Measurements from ENCODE around the gene DEFB114.
A peak's percentile ranks its signal among the peaks of the same experiment; 100 is the strongest.
"Not testable (repeated sequence)": the region's sequence is repeated elsewhere in the genome, so short reads cannot be mapped to it uniquely, and the experiment has no call there.

Gene DEFB114

DNA sequence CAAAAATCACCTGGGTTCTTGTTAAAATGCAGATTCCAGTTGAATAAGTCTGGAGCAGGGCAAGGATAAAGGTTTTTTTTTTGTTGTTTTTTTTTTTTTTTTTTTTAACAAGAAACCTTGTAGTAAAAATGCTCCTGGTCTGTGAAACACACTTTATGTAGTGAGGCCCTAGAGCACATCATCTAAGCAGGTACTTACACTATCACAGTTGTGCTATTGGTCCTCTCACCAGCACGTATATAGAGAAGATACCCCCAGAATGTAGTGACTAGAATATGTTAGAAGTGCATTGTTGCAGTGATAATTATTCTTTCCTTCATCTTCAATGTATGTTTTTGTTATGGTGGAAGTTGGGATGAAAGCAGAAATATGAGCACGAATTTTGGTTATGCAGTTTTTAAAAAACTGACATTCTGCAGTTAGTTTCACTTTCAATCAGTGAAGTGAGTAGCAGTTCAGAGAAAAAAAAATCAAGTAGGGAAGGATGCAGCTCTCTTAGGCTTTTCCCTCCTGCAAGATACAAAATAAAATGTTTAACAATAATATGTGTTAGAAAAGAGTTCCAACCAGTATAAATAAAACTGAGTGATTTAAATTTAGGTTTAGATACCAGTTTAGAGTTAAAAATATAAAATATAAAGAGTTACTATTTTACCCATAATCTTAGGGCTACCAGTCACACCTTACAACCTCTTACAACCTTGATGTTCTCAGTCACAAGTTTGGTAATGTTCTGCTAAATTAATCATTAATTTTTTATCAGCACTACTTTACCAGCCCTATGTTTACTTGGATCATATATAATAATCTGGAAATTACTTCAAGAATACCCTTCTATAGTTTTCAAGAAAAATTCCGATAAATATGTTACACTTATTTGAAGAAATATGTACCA, 14.6 kb upstream of the DEFB114 start:
- Histone ChIP-seq H3K27ac (no peak overlapping the region), H4K20me1 (no peaks in the 10 kb centered on the region), H3K4me2 (peak overlapping the region; percentile 68), H3K36me3 (no peaks in the 10 kb centered on the region), H3K4me1 (peaks cover 17% of the 10 kb centered on the region), H3K9ac (no peak overlapping the region), H3K9me3 (no peaks in the 10 kb centered on the region), H3K27me3 (no peaks in the 10 kb centered on the region), H3K4me3 (peak overlapping the region; percentile 17; the same call in 1 of the 2 replicates)
- TF ChIP-seq Cebpa-rat (IDR thresholded peaks at IDR 0.05): no peak

DNA sequence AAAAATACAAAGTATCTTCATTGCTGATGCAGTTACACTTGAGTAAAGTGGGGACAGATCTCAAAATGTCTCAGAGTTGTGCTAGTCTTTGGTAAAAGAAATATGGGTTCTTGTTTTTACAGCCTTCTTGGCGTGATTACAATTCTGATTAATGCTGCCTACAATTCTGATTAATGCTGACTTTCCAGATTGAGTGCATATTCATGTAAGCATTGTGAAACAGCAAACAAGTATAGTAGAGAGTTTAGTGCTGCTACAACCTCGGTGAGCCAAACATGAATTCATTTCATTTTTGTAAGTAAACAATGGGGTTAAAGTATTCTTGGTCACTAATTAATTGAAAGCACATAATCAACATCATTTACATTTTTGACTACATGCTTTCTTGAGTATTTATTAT, 5.6 kb upstream of the DEFB114 start, which contains the start of gene DEFB113:
TSS of gene DEFB113 (minus strand) at position 21 of the 400 bp plus-strand sequence. CDS start at position 21, 0 bp downstream.
- H3K36me3 ChIP-seq: no peaks in the 10 kb centered on the region
- H4K20me1 ChIP-seq: no peaks in the 10 kb centered on the region
- no peak within 1 kb of the TSS for H3K4me2 ChIP-seq
- no peak within 1 kb of the TSS for H3K9ac ChIP-seq
- TF ChIP-seq Cebpa-rat (IDR thresholded peaks at IDR 0.05): no peak
- H3K27ac ChIP-seq: no peak within 1 kb of the TSS
- no peak within 1 kb of the TSS for H3K4me3 ChIP-seq
- no peaks in the 10 kb centered on the region for H3K9me3 ChIP-seq
- H3K4me1 ChIP-seq: no peaks in the 10 kb centered on the region
- no peaks in the 10 kb centered on the region for H3K27me3 ChIP-seq

DNA sequence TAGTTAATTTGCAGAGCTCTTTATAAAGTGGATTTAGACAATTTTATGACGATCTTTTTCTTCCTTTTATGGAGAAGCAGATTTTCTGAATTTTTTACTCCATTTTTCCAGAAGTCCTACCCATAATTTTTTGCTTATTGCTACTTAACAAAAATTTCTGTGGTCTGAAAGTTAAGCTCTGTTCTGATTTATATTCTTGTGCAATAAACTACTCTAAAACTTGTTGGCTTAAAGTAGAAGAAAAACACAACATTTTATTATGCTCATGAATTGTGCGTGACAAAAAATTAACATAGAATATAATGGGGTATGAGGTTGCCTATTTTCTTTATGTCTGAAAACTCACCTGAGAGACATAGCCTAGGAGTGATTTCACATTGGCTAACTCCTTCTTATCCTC, 2.9 kb upstream of the DEFB114 start:
- no peak for TF ChIP-seq Cebpa-rat (IDR thresholded peaks at IDR 0.05)
- H3K9me3 ChIP-seq: no peaks in the 10 kb centered on the region
- no peak overlapping the region for H3K9ac ChIP-seq
- H3K4me2 ChIP-seq: no peak overlapping the region
- no peaks in the 10 kb centered on the region for H4K20me1 ChIP-seq
- no peak overlapping the region for H3K27ac ChIP-seq
- H3K4me3 ChIP-seq: no peak overlapping the region
- no peaks in the 10 kb centered on the region for H3K4me1 ChIP-seq
- no peaks in the 10 kb centered on the region for H3K36me3 ChIP-seq
- no peaks in the 10 kb centered on the region for H3K27me3 ChIP-seq

DNA sequence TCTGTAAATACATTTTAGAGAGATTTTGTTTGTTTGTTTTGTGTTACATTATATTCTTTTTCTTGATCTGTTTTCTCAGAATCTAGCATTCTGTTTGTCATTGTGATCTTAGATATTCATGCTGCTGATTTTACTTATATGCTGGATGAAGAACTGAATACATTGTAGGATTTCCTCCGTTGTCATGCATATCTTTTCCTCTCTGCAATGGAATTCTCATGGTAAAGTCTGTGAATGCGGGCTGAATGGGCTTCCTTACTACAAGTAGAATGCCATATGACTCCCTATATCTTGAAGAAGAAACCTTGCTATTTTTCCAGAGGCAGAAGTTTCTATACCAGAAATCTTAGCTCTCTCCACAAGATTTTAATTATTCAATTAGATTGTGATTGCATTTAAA, 2.4 kb upstream of the DEFB114 start:
- Histone ChIP-seq H3K9me3 (no peaks in the 10 kb centered on the region), H3K27ac (no peak overlapping the region), H3K4me2 (no peak overlapping the region), H3K9ac (no peak overlapping the region), H3K4me3 (no peak overlapping the region), H3K4me1 (no peaks in the 10 kb centered on the region), H3K36me3 (no peaks in the 10 kb centered on the region), H3K27me3 (no peaks in the 10 kb centered on the region), H4K20me1 (no peaks in the 10 kb centered on the region)
- TF ChIP-seq Cebpa-rat (IDR thresholded peaks at IDR 0.05): no peak

DNA sequence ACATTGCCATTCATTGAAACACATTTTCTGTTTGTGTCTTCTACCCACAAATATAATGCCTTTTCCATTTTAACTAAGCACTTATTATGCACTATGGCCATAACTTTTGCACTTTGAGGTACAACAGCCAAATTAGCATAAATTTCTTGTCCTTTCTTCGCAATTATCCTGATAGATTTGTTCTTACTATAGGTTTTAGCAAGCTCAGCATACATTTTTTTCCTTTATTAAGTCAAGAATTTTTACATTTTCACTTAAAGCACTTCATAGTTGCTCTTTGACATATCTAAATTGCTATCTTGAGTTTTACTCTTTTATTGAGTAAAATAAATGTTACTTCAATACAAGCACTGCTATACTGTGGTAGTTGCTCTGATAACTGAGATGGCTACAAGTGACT, 5.8 kb downstream of the DEFB114 start:
- Histone ChIP-seq H3K36me3 (no peaks in the 10 kb centered on the region), H3K27me3 (no peaks in the 10 kb centered on the region), H3K4me3 (no peak overlapping the region), H3K4me1 (no peaks in the 10 kb centered on the region), H3K9ac (no peak overlapping the region), H3K9me3 (no peaks in the 10 kb centered on the region), H4K20me1 (no peaks in the 10 kb centered on the region), H3K4me2 (no peak overlapping the region), H3K27ac (no peak overlapping the region)
- no peak for TF ChIP-seq Cebpa-rat (IDR thresholded peaks at IDR 0.05)

DNA sequence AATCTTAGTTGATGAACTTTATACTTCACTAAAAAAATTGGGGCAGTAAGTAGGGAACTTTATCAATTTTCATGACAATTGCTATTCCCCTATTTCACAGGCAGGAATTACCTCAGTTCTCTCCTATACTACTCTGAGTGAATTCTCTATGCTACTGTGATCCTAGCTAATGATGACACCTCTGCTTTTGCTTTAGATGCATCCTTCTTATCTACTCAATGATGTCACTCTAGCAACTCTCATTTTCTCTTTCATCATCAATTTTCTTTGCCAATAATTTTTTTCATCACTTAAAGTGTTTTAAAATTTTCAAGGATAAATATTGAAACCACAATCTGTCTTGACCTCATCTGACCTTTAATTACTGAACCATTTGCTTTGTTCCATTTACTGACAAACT, 8.1 kb downstream of the DEFB114 start:
- Histone ChIP-seq H3K9me3 (no peaks in the 10 kb centered on the region), H4K20me1 (no peaks in the 10 kb centered on the region), H3K27me3 (no peaks in the 10 kb centered on the region), H3K36me3 (no peaks in the 10 kb centered on the region), H3K27ac (no peak overlapping the region), H3K9ac (no peak overlapping the region), H3K4me1 (no peaks in the 10 kb centered on the region), H3K4me2 (no peak overlapping the region), H3K4me3 (no peak overlapping the region)
- TF ChIP-seq Cebpa-rat (IDR thresholded peaks at IDR 0.05): no peak

DNA sequence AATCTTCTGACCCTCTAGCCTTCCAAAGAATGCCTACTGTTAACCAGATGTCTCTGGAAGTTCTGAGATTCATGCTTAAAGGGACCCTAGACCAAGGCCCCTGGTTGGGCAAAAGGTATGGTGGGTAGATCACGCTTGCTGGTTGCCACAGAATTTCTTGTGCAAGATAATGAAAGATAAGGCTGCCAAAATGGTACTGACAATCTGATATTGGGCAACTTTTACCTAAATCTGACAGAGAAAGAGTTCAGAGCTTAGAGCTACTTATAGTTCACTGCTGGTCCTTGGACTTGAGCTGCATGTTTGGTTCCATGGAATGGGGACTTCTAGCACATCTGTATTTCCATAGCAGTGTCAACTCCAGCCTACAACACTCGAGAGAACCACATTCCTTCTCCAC, 12.0 kb downstream of the DEFB114 start:
- H3K27me3 ChIP-seq: no peaks in the 10 kb centered on the region
- no peaks in the 10 kb centered on the region for H3K4me1 ChIP-seq
- H3K9ac ChIP-seq: no peak overlapping the region
- no peak overlapping the region for H3K4me3 ChIP-seq
- H3K27ac ChIP-seq: no peak overlapping the region
- H4K20me1 ChIP-seq: no peaks in the 10 kb centered on the region
- H3K4me2 ChIP-seq: no peak overlapping the region
- TF ChIP-seq Cebpa-rat (IDR thresholded peaks at IDR 0.05): no peak
- no peaks in the 10 kb centered on the region for H3K9me3 ChIP-seq
- H3K36me3 ChIP-seq: no peaks in the 10 kb centered on the region

DNA sequence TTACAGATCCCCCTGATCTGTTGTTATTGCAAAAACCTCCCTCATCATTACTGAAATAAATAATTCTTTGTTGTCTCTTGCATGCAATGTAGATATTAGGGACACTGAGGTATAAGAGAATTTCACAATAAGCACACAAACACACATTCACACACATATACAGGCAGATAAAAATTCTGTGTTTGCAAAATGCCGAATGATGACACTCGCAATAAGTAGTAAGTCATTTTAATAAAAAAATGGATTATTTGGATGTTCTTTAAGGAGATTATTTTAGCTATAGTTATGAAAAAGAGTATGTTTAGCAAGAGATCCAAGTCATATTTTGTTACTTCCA, 13.6 kb downstream of the DEFB114 start:
- H3K4me2 ChIP-seq: no peak overlapping the region
- no peaks in the 10 kb centered on the region for H3K36me3 ChIP-seq
- TF ChIP-seq Cebpa-rat (IDR thresholded peaks at IDR 0.05): no peak
- no peaks in the 10 kb centered on the region for H3K27me3 ChIP-seq
- no peak overlapping the region for H3K9ac ChIP-seq
- no peaks in the 10 kb centered on the region for H4K20me1 ChIP-seq
- H3K4me3 ChIP-seq: no peak overlapping the region
- H3K4me1 ChIP-seq: no peaks in the 10 kb centered on the region
- H3K27ac ChIP-seq: no peak overlapping the region
- no peaks in the 10 kb centered on the region for H3K9me3 ChIP-seq

DNA sequence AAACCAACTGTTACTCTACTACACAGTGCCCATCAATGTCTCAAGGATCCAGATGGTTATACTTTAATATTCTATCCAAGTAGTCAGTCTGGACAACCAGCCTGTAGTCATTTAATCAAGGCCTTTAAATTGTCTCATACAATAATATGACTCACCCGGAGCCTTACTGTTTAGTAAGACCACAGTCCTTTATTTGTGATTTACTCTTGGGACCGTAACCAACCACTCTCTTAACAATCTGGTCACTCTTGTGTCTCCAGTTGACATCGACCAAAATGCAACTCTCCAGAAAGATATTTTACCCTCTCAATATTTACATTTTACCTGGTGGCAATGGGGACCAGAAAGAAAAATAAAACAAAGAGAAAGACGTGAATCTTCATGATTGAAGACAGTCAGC, 14.9 kb downstream of the DEFB114 start:
- H3K4me3 ChIP-seq: no peak overlapping the region
- H3K27ac ChIP-seq: no peak overlapping the region
- no peak overlapping the region for H3K9ac ChIP-seq
- no peak overlapping the region for H3K4me2 ChIP-seq
- H3K4me1 ChIP-seq: no peaks in the 10 kb centered on the region
- no peaks in the 10 kb centered on the region for H3K27me3 ChIP-seq
- H4K20me1 ChIP-seq: no peaks in the 10 kb centered on the region
- no peaks in the 10 kb centered on the region for H3K9me3 ChIP-seq
- H3K36me3 ChIP-seq: no peaks in the 10 kb centered on the region
- no peak for TF ChIP-seq Cebpa-rat (IDR thresholded peaks at IDR 0.05)

DNA sequence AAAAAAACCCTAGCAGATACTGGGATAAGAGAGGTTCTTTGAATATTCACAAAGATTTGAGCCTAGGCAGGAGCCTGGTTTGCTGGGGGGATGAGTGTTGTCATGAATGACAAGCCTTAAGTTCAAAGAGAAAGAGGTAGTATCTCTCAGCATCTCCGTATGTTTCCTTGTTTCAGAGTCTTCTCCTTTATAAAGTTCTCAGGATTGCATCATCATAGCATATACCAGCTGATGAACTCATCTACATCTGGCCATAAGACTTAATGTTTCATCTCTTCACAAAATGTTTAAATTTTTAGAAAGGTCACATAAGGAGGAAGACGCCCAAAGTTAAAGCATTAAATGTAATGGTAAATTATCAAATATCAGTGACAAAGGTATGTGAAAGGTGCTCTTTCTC, 17.1 kb downstream of the DEFB114 start:
- Histone ChIP-seq H3K9me3 (no peaks in the 10 kb centered on the region), H4K20me1 (no peaks in the 10 kb centered on the region), H3K9ac (no peak overlapping the region), H3K27ac (no peak overlapping the region), H3K27me3 (no peaks in the 10 kb centered on the region), H3K4me2 (no peak overlapping the region), H3K36me3 (no peaks in the 10 kb centered on the region), H3K4me3 (no peak overlapping the region), H3K4me1 (no peaks in the 10 kb centered on the region)
- no peak for TF ChIP-seq Cebpa-rat (IDR thresholded peaks at IDR 0.05)

DNA sequence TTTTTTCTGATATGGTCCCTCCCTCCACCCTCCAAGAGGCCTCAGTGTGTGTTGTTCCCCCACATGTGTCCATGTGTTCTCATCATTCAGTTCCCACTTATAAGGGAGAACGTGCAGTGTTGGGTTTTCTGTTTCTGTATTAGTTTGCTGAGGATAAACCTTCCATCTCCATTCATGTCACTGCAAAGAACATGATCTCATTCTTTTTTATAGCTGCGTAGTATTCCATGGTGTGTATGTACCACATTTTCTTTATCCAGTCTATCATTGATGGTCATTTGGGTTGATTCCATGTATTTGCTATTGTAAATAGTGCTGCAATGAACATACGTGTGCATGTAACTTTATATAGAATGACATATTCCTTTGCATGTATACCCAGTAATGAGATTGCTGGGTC, 19.9 kb downstream of the DEFB114 start:
- not testable (repeated sequence) for H3K36me3 ChIP-seq, H3K4me2 ChIP-seq, H4K20me1 ChIP-seq, H3K27me3 ChIP-seq, H3K4me3 ChIP-seq, H3K4me1 ChIP-seq, H3K27ac ChIP-seq, H3K9ac ChIP-seq, H3K9me3 ChIP-seq

Data from BLaER1 (cell line).